IMR-90 (cell line): ENCODE results near the gene TP53BP2. TPM values are rescaled to one million over a fixed set of nuclear protein-coding genes. Genes with fewer than 3 reads are reported as not detected.
A peak's percentile ranks its signal among the peaks of the same experiment; 100 is the strongest.

ENCODE experiments used
- ATAC-seq: fragments of 200-7000 bp; cut with Tn5 transposase; 2 replicates; pipeline ENCODE4 v1.9.1; 2020; ENCODE audit warnings: low read depth, mild to moderate bottlenecking, moderate library complexity
- BruUV-seq: library from RNA; stranded (reverse); fragments of 400-500 nt; replicated peaks from 2 replicates; lab custom pipeline; 2021; lab: Mats Ljungman, UMichigan
- CTCF ChIA-PET: fragments of 300-600 bp; formaldehyde crosslinking; extraction: SDS; loops from one replicate; lab custom pipeline; 2021; ENCODE audit warnings: antibody characterized with exemption; lab: Yijun Ruan, JAX
- POLR2A ChIA-PET: fragments of 300-600 bp; sonication (Branson Sonifier 250); formaldehyde crosslinking; loops from one replicate; lab custom pipeline; 2022; ENCODE audit warnings: antibody characterized with exemption; ENCODE audit not compliant: unreplicated experiment; lab: Charles Lee
- DNase-seq: peaks from one replicate; pipeline ENCODE4 v3.0.0; 2013
- H2AFZ ChIP-seq: replicated peaks from 2 replicates; pipeline ENCODE3; 2013; ENCODE audit warnings: low read length, mild to moderate bottlenecking; ENCODE audit not compliant: poor library complexity
- H2AK5ac ChIP-seq: 2 replicates; pipeline ENCODE4 v1.6.1; 2013; ENCODE audit warnings: low read depth, low read length, inconsistent platforms
- H2AK9ac ChIP-seq: replicated peaks from 2 replicates; pipeline ENCODE3; 2013; ENCODE audit warnings: mild to moderate bottlenecking, low read depth, low read length, moderate library complexity; ENCODE audit not compliant: poor library complexity
- H2BK120ac ChIP-seq: 2 replicates; pipeline ENCODE4 v1.6.1; 2013; ENCODE audit warnings: low read depth, low read length, inconsistent platforms
- H2BK15ac ChIP-seq: 3 replicates; pipeline ENCODE4 v1.6.1; 2013; ENCODE audit warnings: low read depth, low read length, inconsistent platforms
- H2BK20ac ChIP-seq: 2 replicates; pipeline ENCODE4 v1.6.1; 2013; ENCODE audit warnings: low read depth, mild to moderate bottlenecking, inconsistent platforms, low read length, moderate library complexity
- H2BK5ac ChIP-seq: 2 replicates; pipeline ENCODE4 v1.6.1; 2013; ENCODE audit warnings: mild to moderate bottlenecking, low read depth, low read length, inconsistent platforms; ENCODE audit not compliant: poor library complexity, severe bottlenecking
- H3K14ac ChIP-seq: replicated peaks from 2 replicates; pipeline ENCODE4 v1.6.1; 2013; ENCODE audit warnings: low read depth, low read length, inconsistent platforms
- H3K18ac ChIP-seq: 2 replicates; pipeline ENCODE4 v1.6.1; 2013; ENCODE audit warnings: low read depth, low read length, control low read depth
- H3K23ac ChIP-seq: 2 replicates; pipeline ENCODE4 v1.6.1; 2013; ENCODE audit warnings: low read depth, low read length, inconsistent platforms
- H3K27ac ChIP-seq: 2 replicates; pipeline ENCODE4 v1.5.1; 2013; ENCODE audit warnings: mild to moderate bottlenecking, control low read depth, low read length; ENCODE audit not compliant: insufficient read depth
- H3K27me3 ChIP-seq: 2 replicates; pipeline ENCODE4 v1.6.1; 2013; ENCODE audit warnings: low read length; ENCODE audit not compliant: control insufficient read depth, insufficient read depth
- H3K36me3 ChIP-seq: 2 replicates; pipeline ENCODE4 v1.6.1; 2013; ENCODE audit warnings: low read length, mixed read lengths; ENCODE audit not compliant: control insufficient read depth, insufficient read depth
- H3K4ac ChIP-seq: 2 replicates; pipeline ENCODE4 v1.6.1; 2013; ENCODE audit warnings: low read depth, low read length, inconsistent platforms
- H3K4me1 ChIP-seq: 2 replicates; pipeline ENCODE4 v1.6.1; 2013; ENCODE audit warnings: low read length, mixed read lengths; ENCODE audit not compliant: control insufficient read depth, insufficient read depth
- H3K4me2 ChIP-seq: 2 replicates; pipeline ENCODE4 v1.6.1; 2013; ENCODE audit warnings: low read depth, mild to moderate bottlenecking, control low read depth, low read length, moderate library complexity
- H3K4me3 ChIP-seq: 2 replicates; pipeline ENCODE4 v1.5.1; 2013; ENCODE audit warnings: low read depth, mild to moderate bottlenecking, control low read depth, low read length, moderate library complexity; ENCODE audit not compliant: insufficient read depth
- H3K56ac ChIP-seq: 2 replicates; pipeline ENCODE4 v1.6.1; 2013; ENCODE audit warnings: low read length, inconsistent platforms; ENCODE audit not compliant: insufficient read depth; ENCODE audit errors: extremely low read depth
- H3K79me1 ChIP-seq, 2 experiments: 2 replicates each; pipeline ENCODE4 v1.6.1; 2013; ENCODE audit warnings: low read length in 2 of 2, inconsistent platforms in 1 of 2, low read depth in 1 of 2
- H3K9ac ChIP-seq: 2 replicates; pipeline ENCODE4 v1.6.1; 2013; ENCODE audit warnings: low read depth, low read length, control low read depth
- H3K9me1 ChIP-seq: 2 replicates; pipeline ENCODE4 v1.6.1; 2013; ENCODE audit warnings: low read length, inconsistent platforms; ENCODE audit not compliant: insufficient read depth
- H3K9me3 ChIP-seq: 2 replicates; pipeline ENCODE4 v1.6.1; 2013; ENCODE audit warnings: low read length; ENCODE audit not compliant: control insufficient read depth, insufficient read depth
- H4K20me1 ChIP-seq: 2 replicates; pipeline ENCODE4 v1.6.1; 2013; ENCODE audit warnings: low read length, inconsistent platforms; ENCODE audit not compliant: insufficient read depth
- H4K5ac ChIP-seq: 2 replicates; pipeline ENCODE4 v1.6.1; 2013; ENCODE audit warnings: mild to moderate bottlenecking, low read depth, low read length, control low read depth
- H4K8ac ChIP-seq, 2 experiments: 2 replicates each; pipeline ENCODE4 v1.6.1; 2013; ENCODE audit warnings: low read depth in 2 of 2, low read length in 2 of 2, control low read depth in 1 of 2, inconsistent platforms in 1 of 2
- H4K91ac ChIP-seq: 2 replicates; pipeline ENCODE4 v1.6.1; 2013; ENCODE audit warnings: low read depth, low read length, inconsistent platforms; ENCODE audit not compliant: insufficient read depth
- CEBPB ChIP-seq: IDR thresholded peaks from 2 replicates; pipeline ENCODE4 v1.6.1; 2012; ENCODE audit warnings: low read depth, low read length, improper control_type of control experiment
- RCOR1 ChIP-seq: IDR thresholded peaks from 2 replicates; pipeline ENCODE4 v1.6.1; 2012; ENCODE audit warnings: mild to moderate bottlenecking, low read length, improper control_type of control experiment; ENCODE audit not compliant: insufficient replicate concordance
- WGBS, 2 experiments: methylation state at CpG; one replicate each; pipeline versions ENCODE4 v1.1.5 to v1.1.7; 2013; ENCODE audit warnings: missing lambda C conversion rate in 2 of 2; ENCODE audit not compliant: insufficient read length in 1 of 2; ENCODE audit errors: extremely low coverage in 2 of 2; 5-methylcytosine and 5-hydroxymethylcytosine counted together
- dilution Hi-C: fragments of 300-500 bp; cut with HindIII; formaldehyde crosslinking; loops from one replicate; pipeline ENCODE4 v1.14.3; 2018; ENCODE audit warnings: low sequenced_read_pairs; ENCODE audit not compliant: unreplicated experiment
- in situ Hi-C: fragments of 300-500 bp; cut with MboI; formaldehyde crosslinking; loops from 3 replicates; pipeline ENCODE4 v1.14.3; 2019; ENCODE audit warnings: low sequenced_read_pairs, inconsistent platforms, mixed read lengths
- intact Hi-C: fragments of 100-400 bp; cut with micrococcal nuclease; formaldehyde crosslinking; loops from 2 replicates; pipeline ENCODE4 v1.10.0; 2022
- polyA plus RNA-seq, 3 experiments: library from polyadenylated mRNA; depleted of rRNA; stranded (reverse); fragments of >200 nt; gene quantifications; 2 replicates each; pipeline ENCODE4 v1.2.3, GENCODE V29; 2012; ENCODE audit warnings: low replicate concordance in 1 of 3
- total RNA-seq: library from RNA; depleted of rRNA; stranded (reverse); fragments of >200 nt; gene quantifications from 2 replicates; pipeline ENCODE4 v1.2.3, GENCODE V29; 2012

TP53BP2 gene
- total and polyA plus RNA-seq, 2 of the 4 experiments (the other 2 are of a cell fraction) = 19.9 to 35.0 TPM

DNA sequence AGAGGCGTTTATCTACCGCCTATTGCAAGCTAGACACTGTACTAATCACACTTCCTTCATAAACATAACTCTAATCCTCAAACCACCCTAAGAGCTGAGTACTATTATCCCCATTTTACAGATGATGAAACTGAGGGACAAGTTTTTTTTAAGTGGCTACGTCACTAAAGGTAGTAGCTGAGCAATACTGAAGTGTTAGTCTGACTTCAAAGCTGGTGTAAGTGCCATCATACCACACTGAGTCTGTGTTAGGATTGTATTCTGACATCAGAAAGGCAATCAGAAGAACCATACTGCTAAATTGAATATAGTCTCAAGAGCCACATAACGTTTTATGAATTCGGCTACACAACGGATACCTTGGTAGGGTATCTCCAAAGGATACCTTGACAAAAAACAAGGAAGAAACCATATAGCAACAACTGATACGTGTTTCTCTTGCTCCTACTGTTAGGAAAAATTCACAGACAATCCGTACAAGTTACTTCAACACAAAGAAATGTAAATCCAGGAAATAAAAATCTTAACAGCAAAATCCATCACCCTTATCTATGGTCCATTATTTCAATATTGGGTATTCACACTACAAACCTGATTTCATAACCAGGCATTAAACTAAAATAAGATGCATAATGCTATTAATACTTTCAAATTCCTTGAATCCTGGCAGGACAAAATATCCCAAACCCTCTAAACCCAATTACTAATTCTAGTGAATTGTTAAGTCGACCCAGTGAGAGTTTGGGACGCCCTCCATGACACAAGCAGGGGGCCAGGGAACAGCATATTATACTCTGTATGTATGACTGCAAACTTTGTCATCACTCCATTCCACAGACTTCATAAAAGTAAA, 1.6 kb downstream of the TP53BP2 start:
- ChIA-PET CTCF (no interaction called here), POLR2A (no interaction called here)
- no peaks in the 10 kb centered on the region for H3K9me3 ChIP-seq
- peak overlapping the region; percentile 31; the same call in 1 of the 2 replicates for H2BK120ac ChIP-seq
- H3K4me1 ChIP-seq = peaks cover 3% of the 10 kb centered on the region
- no peak overlapping the region; the same call in none of the 2 replicates for H4K91ac ChIP-seq
- 0 out of 4 replicates have a peak overlapping the region, but pooled peaks of 1 of the 2 experiments have one; percentile 6 for H4K8ac ChIP-seq
- no peak overlapping the region for H2BK15ac ChIP-seq
- peaks cover 4 to 40% of the 10 kb centered on the region in 2 experiments; a peak in 2 of 4 replicates for H3K79me1 ChIP-seq
- DNase-seq (no peak), ATAC-seq (no peak)
- H3K23ac ChIP-seq = peak overlapping the region; percentile 95
- H4K5ac ChIP-seq = peak overlapping the region; percentile 28; the same call in 1 of the 2 replicates
- in situ Hi-C loops (no loop called here), dilution Hi-C loops (no loop called here), intact Hi-C loops (loop anchor here (2.0 kb wide), 1 partner anchor 143 kb away; no protein-coding TSS in a partner anchor)
- peak overlapping the region; percentile 59 for H3K4ac ChIP-seq
- H3K4me2 ChIP-seq = peak overlapping the region; percentile 83
- peaks cover 38% of the 10 kb centered on the region for H4K20me1 ChIP-seq
- H2BK20ac ChIP-seq = no peak overlapping the region
- H3K9ac ChIP-seq = peak overlapping the region; percentile 59
- H3K27ac ChIP-seq = peak overlapping the region; percentile 95; the same call in 1 of the 2 replicates
- peak overlapping the region; percentile 83 for H3K56ac ChIP-seq
- peak overlapping the region; percentile 93 for H3K4me3 ChIP-seq
- TF ChIP-seq CEBPB = no peak
- peak; percentile 62 for TF ChIP-seq RCOR1
- peak overlapping the region; percentile 16 for H2AFZ ChIP-seq
- H2BK5ac ChIP-seq = peak overlapping the region; percentile 96
- H3K9me1 ChIP-seq = 0 out of 2 replicates have a peak, but pooled peaks cover 5% of the 10 kb centered on the region
- H2AK9ac ChIP-seq = peak overlapping the region; percentile 53
- WGBS, 2 experiments = no CpG with 5 or more reads among the region's 10 CpGs
- peak overlapping the region; percentile 97 for H3K14ac ChIP-seq
- H2AK5ac ChIP-seq = no peak overlapping the region
- no peaks in the 10 kb centered on the region for H3K36me3 ChIP-seq
- TSS peak; percentile 54 for BruUV-seq
- no peak overlapping the region; the same call in 1 of the 2 replicates for H3K18ac ChIP-seq
- no peaks in the 10 kb centered on the region for H3K27me3 ChIP-seq
